GM12864 (cell line): Measurements from ENCODE around the gene CUBN.
"Not testable (repeated sequence)": the region's sequence is repeated elsewhere in the genome, so short reads cannot be mapped to it uniquely, and the experiment has no call there.

Experiments used
- DNase-seq: peaks from one replicate; pipeline ENCODE4 v3.0.0-alpha.2; 2011; ENCODE audit warnings: low read depth
- H3K4me3 ChIP-seq: 2 replicates; pipeline ENCODE4 v1.5.1; 2011; ENCODE audit warnings: mild to moderate bottlenecking, low read depth, low read length, control low read depth
- CTCF ChIP-seq: IDR thresholded peaks from 2 replicates; pipeline ENCODE4 v1.5.1; 2011; ENCODE audit warnings: low read depth, mild to moderate bottlenecking, moderate library complexity, low read length, control low read depth, inconsistent platforms; ENCODE audit errors: missing control alignments

The CUBN gene

GRCh38 chr10:17022466-17022825 lies 107.2 kb downstream of the CUBN start:
- H3K4me3 ChIP-seq: no peak overlapping the region
- TF ChIP-seq CTCF: no peak
- DNase-seq: no peak

GRCh38 chr10:17021656-17022465 lies 107.8 kb downstream of the CUBN start:
- no peak for TF ChIP-seq CTCF
- H3K4me3 ChIP-seq: no peak overlapping the region
- DNase-seq: no peak

GRCh38 chr10:17019696-17020095 lies 109.9 kb downstream of the CUBN start:
- no peak for TF ChIP-seq CTCF
- no peak for DNase-seq
- no peak overlapping the region for H3K4me3 ChIP-seq

- DNase-seq, H3K4me3 ChIP-seq: not testable (repeated sequence)
Measured at GRCh38 chr10:17013131-17013983, 116.3 kb downstream of the CUBN start.

GRCh38 chr10:17012731-17013130 lies 116.9 kb downstream of the CUBN start:
- DNase-seq, H3K4me3 ChIP-seq: not testable (repeated sequence)

- TF ChIP-seq CTCF: no peak
- DNase-seq: no peak
- no peak overlapping the region for H3K4me3 ChIP-seq
Measured at GRCh38 chr10:17010363-17011145, 119.1 kb downstream of the CUBN start.

- no peak overlapping the region for H3K4me3 ChIP-seq
- TF ChIP-seq CTCF: no peak
- DNase-seq: no peak
Measured at GRCh38 chr10:17009212-17009700, 120.4 kb downstream of the CUBN start.
